HG03521 (cell line): Measurements from ENCODE around the gene TRIM7.

Source experiments
- ATAC-seq: cut with Tn5 transposase; IDR thresholded peaks from one replicate; pipeline ENCODE4 v1.9.1; 2021; ENCODE audit warnings: mild to moderate bottlenecking, moderate library complexity; ENCODE audit not compliant: unreplicated experiment

The TRIM7 gene

DNA sequence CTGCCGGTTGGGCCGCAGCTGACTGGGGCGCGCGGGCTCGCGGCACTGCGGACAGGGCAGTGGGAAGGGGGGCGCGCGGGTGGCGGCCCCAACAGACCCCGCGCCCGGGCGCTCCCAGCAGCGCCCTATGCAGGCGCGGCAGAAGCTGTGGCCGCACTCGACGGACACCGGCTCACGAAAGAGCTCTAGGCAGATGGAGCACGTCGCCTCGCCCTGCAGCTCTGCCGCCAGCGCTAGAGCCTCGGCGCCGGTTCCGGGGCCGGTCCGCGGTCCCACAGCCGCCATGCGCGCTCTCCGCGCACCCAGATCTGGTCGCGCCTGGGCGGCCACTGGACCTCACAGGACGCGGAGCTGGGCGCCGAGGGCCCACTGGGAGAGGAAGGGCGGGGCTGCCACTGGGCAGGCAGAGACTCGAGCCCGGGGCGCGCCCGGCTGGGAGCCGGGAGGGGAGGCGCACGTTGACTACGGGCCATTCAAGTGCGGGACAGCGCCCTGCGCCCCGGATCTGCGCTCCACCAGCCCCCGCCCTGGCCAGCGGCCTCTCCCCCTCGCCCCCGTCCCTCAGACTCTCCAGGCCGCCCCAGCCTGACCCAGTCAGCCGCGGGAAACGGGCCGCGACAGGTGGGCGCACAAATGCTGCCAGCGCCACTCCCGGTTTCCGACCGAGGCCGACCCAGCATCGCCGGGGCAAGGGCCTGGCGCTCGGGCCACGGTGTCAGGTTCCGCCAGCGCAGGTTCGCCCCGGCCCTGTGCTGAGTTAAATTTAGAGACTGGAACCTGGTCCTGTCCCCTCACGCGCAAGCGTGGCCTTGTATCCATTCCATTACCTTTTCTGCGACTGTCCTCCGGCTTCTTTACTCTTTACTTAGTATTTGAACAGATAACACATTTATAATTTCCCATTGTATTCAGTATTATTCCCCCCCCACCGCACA is at the start of gene TRIM7:
Gene TRIM7 (minus strand): TSS at position 371 of the 935 bp plus-strand sequence. CDS start 86 bp downstream, at position 285.
- no peak for ATAC-seq

DNA sequence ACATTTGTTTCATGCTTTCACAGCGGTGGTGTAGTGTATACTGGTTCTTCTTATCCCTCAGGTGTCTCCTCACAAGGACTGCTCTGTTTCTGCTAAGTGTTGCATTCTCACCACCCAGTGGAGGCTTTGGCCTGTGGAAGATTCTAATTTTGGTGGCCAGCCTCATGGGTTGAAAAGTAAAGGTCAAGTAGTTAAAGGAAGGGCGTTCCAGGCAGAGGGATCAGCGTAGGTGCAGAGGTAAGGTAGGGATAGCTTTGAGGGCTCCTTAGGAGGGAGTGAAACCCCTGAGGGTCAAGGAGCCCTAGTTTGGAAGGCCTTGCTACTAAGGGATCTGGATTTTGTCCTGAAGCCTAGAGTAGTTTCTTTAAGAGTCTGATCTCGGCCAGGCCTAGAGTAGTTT is 43.3 kb upstream of the TRIM7 start:
- ATAC-seq: no peak

- ATAC-seq: peak; percentile 38
Observed at GRCh38 chr5:181246276-181247049, 41.5 kb upstream of the TRIM7 start.

DNA sequence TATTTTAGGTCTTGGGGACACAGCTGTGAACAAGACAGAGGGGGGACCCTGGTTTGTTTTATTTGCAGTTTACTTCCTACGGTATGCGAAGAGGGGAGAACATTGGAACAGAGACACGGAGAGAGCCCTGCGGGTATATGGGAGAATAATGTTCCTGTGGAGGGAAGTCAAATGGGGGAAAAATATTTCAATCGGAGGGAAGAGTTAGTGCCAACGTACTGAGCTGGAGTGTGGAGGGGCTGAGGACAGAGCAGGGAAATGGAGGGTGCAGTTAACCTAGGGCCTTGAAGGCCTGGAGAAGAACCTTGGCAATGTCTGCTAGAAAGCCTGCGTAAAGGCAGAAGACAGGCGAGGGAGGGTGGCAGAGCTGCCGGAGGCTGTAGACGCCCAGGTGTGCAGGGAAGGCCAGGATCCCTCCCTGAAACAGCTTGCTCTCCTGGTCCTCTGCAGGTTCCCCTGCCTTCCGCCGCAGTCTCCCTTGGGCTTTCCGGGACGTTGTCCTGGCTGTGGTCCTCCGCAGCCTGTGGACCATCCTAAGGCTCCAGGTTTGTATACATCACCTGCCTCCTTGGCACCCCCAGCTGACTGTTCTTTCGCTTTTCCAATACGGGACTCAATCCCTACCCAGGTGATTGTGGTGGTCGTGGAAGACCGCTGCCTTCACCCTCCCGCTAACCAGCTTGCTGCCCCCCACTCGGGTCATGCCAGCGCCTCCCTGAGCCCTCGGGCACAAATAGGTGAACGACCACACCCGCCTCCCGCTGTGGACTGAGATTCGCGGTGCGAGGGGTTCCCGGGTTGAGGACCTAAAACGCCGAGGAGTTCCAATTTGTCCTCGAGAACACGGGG is 40.7 kb upstream of the TRIM7 start:
- ATAC-seq: peak; percentile 1

- ATAC-seq: peak; percentile 46
Observed at GRCh38 chr5:181243564-181244343, 38.8 kb upstream of the TRIM7 start, which contains the start of gene RACK1. RACK1 (minus strand) TSS chr5:181243906; CDS start chr5:181243800, 106 bp downstream.

GRCh38 chr5:181243018-181243563 is 38.1 kb upstream of the TRIM7 start:
- no peak for ATAC-seq

- no peak for ATAC-seq
Observed at GRCh38 chr5:181242031-181242451, 37.0 kb upstream of the TRIM7 start.

DNA sequence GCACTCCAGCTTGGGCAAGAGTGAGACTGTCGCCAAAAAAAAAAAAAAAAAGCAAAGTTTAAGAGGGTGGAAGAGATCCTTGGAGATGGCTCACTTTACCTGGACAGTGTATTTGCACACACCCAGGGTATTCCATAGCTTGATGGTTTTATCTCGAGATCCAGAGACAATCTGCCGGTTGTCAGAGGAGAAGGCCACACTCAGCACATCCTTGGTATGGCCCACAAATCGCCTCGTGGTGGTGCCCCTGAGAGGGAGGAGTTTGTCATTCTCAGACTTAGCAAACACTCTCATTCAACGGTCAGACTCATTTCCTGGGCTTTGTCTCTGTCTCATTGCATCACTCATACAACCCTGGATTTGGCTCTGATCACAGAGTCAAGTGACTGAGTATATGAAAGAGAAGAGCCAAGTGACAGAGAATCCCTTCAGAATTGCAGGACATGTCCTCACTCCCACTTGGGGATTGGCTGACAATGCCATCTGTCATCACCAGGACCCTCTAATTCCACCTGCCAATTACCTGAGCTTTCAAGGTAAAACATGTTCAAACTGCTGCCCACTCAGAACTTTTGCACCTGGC is 36.5 kb upstream of the TRIM7 start:
- no peak for ATAC-seq

- no peak for ATAC-seq
Observed at GRCh38 chr5:181239062-181239663, 34.2 kb upstream of the TRIM7 start.

GRCh38 chr5:181237729-181238385 is 32.9 kb upstream of the TRIM7 start:
- no peak for ATAC-seq

DNA sequence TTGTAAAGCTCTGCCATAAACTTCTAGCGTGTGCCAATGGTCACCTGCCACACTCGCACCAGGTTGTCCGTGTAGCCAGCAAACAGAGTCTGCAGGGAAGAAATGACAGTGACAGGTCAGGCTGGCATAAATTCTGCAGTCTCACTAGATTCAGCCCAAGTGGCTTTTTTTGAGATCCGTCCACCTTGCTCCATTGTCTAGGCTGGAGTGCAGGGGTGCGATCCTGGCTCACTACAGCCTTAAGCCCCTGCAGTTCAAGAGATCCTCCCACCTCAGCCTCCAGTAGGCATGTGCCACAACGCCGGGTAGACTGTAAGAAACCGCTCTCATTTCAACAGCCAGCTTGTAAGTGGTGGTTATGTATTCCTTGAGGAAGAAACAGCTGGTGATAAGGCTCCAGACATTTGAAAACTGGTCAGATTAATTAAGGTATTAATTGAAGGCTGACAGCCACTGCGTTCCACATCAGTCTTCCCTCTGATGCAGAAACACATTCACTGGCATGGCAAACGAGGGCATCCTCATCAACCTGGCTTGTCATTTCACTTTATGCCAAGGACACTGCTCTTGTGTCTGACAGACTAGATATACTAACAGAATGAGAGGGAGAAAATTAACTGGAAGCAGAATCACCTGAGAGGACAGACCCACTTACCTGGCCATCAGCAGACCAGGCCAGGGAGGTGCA is 32.1 kb upstream of the TRIM7 start:
- no peak for ATAC-seq

DNA sequence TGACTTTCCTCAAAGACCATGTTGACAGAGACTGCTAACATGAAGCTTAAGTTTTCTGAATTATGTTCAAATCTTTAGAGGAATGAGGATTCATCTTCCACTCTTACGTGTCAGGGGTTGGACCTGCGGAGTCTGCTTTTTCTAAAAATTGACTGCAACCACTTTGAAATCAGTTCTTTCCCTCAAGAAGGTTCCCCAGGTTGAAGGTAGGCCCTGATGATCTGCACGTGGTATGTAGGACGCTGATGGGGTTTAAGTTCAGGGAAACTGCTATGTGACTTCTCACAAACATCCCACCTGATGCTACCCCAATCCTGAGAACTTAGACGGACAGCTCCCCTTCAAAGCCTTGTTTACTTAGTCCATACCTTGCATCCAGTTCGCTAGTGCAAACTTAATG is 31.5 kb upstream of the TRIM7 start:
- no peak for ATAC-seq

GRCh38 chr5:181235689-181236366 is 30.8 kb upstream of the TRIM7 start:
- no peak for ATAC-seq

DNA sequence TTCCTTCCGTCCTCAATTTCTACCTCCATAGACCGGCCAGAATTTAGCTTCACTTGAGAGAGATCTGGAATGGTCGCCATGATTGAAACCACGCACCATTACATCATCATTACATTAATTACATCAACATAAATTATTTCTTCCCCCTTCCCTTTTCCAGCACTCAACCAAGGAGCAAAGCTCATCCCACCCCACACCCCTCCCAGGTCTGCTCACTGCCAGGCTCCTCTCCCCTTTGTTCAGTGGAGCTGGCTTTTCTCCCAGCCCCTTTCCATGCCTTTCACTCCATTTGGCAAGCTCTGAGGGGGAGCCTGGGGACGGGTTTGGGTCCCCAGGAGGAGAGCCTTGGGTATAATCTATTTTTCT is 30.3 kb upstream of the TRIM7 start:
- no peak for ATAC-seq

GRCh38 chr5:181234455-181235306 is 29.7 kb upstream of the TRIM7 start:
- ATAC-seq: no peak

DNA sequence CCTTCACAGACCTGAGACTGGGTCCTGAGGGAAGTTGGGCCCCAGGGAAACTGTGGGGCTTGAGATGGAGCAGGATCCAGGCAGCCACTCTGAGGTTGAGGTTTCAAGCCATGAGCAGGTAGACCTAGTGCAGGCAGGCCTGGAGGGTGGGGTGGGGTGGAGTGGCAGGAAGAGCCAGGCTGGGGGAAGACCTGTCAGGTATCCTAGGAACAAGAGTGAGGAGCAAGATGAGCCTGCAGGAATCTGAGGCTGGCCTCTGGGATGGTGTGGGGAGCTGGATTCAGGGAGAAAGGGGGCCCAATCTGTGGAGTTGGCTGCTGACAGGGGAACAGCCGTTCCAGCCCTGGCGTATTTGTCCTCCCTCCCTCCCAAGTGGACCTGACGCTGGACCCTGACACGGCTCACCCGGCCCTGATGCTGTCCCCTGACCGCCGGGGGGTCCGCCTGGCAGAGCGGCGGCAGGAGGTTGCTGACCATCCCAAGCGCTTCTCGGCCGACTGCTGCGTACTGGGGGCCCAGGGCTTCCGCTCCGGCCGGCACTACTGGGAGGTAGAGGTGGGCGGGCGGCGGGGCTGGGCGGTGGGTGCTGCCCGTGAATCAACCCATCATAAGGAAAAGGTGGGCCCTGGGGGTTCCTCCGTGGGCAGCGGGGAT is 28.9 kb upstream of the TRIM7 start:
- no peak for ATAC-seq
